H7 (cell line): ENCODE data around the gene TFPI. TPM values are rescaled to one million over a fixed set of nuclear protein-coding genes. Genes with fewer than 3 reads are reported as not detected.
"Not testable (repeated sequence)": the region's sequence is repeated elsewhere in the genome, so short reads cannot be mapped to it uniquely, and the experiment has no call there.

ENCODE experiments used
- DNase-seq: peaks from one replicate; pipeline ENCODE4 v3.0.0; 2012
- H3K27me3 ChIP-seq: 2 replicates; pipeline ENCODE4 v1.6.0; 2011; ENCODE audit warnings: mild to moderate bottlenecking, low read length; ENCODE audit not compliant: control insufficient read depth, insufficient read depth
- H3K36me3 ChIP-seq: replicated peaks from 2 replicates; pipeline ENCODE4 v1.5.1; 2011; ENCODE audit warnings: low read length; ENCODE audit not compliant: control insufficient read depth, insufficient read depth
- H3K4me3 ChIP-seq: 2 replicates; pipeline ENCODE4 v1.5.1; 2011; ENCODE audit warnings: low read depth, mild to moderate bottlenecking, control low read depth, low read length, moderate library complexity; ENCODE audit not compliant: insufficient read depth
- total RNA-seq: library from RNA; depleted of rRNA; stranded (reverse); fragments of >200 nt; shearing (Covaris generic); gene quantifications from 2 replicates; pipeline ENCODE4 v1.2.3, GENCODE V29; 2014

Gene TFPI
- total RNA-seq, 1 experiment from 2014 or later, result 17.1 TPM

DNA sequence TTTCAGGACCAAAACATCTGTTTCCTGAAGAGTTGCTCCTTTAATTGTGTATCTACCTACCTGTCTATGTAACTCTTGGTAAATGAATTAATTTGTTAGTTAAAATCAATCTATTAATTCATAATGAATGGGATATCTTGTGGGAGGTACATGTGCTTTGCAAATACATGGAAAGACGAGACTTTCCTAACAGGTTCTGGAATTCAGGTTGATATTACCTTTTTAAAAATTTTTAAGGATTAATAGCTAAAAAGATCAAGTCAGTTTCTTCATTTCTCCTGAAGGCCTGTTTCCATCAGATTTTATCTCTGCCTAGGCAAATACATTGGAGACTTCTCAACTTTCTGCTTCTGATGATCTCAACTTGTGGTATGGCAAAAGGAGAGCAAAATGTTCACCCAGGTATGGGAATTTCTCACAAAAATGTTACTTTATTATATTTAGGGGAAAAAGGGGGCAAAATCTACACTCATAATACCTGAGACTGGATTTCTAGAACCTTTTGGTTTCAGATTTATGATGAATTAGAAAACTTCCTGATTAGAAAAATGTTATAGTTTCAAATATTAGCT is 7.4 kb downstream of the TFPI start:
- no peaks in the 10 kb centered on the region for H3K36me3 ChIP-seq
- H3K27me3 ChIP-seq, result no peaks in the 10 kb centered on the region
- H3K4me3 ChIP-seq, result no peak overlapping the region
- no peak for DNase-seq

- no peak overlapping the region for H3K4me3 ChIP-seq
- no peak for DNase-seq
Measured at GRCh38 chr2:187545238-187545751, 8.9 kb downstream of the TFPI start.

DNA sequence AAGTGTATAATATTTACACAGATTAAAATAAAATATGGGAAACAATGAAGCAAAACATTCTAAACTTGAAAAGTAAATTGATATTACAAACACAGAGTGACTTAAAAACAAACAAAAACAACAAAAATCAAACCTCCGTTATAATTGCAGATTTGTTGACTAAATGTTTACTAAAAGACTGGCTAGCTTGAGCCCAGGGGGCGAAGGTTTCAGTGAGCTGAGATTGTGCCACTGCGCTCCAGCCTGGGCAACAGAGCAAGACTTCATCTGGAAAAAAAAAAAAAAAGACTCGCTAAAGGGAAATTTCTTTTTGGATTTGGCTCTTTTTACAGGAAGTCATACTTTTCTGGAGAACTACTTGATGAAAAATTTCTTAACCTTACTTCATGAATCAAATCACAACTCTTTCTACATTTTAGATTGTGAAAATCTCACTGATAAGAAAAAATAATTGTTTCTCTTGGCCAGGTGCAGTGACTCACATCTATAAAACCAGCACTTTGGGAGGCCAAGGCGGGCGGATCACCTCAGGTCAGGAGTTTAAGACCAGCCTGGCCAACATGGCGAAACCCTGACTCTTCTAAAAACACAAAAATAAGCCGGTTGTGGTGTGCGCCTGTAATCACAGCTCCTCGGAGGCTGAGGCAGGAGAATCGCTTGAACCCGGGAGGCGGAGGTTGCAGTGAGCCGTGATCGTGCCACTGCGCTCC is 9.7 kb downstream of the TFPI start:
- no peak for DNase-seq
- Histone ChIP-seq H3K36me3 (no peaks in the 10 kb centered on the region), H3K27me3 (no peaks in the 10 kb centered on the region), H3K4me3 (no peak overlapping the region)

More at GRCh38 chr2:187545238-187545751, 8.9 kb downstream of the TFPI start:
- H3K27me3 ChIP-seq, result no peaks in the 10 kb centered on the region
- H3K36me3 ChIP-seq, result no peaks in the 10 kb centered on the region

DNA sequence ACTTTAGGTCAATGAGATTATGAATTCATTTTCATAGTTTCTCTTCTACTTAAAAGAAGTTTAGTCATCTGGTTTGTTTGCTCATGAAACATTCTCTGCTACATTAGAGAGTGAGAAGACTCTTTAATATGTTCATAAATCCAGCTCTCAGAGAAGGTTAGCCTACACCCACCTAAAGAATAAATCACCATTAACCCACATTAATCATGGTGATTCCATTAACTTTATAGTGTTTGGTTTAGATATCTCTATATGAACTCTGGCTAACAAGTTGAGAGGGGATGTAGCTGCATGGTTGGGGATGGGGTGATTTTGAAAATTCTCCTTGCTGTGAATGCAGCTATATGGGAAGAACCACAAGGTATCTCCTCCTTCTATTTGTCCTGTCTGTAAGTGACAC is 10.7 kb downstream of the TFPI start:
- no peaks in the 10 kb centered on the region for H3K27me3 ChIP-seq
- no peak for DNase-seq
- H3K4me3 ChIP-seq, result no peak overlapping the region
- no peaks in the 10 kb centered on the region for H3K36me3 ChIP-seq

DNA sequence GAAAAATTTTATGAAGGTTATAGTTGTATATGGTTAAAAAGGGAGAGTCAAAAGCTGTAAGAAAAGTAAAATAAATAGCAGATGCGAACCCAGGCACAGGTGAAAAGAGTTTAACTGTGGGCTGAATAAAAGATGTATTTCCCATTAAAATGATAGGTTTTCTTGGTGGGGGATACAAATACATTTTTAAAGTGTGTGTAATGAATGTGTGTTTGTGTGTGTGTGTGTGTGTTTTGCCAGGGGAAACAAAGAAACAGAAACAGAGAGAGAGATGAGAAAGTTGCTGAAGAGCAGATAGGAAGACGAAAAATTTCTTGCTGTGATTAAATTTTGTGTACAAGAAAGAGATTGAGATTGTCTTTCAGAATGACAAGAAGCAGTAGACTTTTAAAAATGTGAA is 12.1 kb downstream of the TFPI start:
- Histone ChIP-seq H3K27me3 (no peaks in the 10 kb centered on the region), H3K4me3 (no peak overlapping the region), H3K36me3 (no peaks in the 10 kb centered on the region)
- no peak for DNase-seq

GRCh38 chr2:187541086-187542085 is 12.8 kb downstream of the TFPI start:
- Histone ChIP-seq H3K27me3 (no peaks in the 10 kb centered on the region), H3K36me3 (no peaks in the 10 kb centered on the region), H3K4me3 (no peak overlapping the region)
- DNase-seq, result no peak

DNA sequence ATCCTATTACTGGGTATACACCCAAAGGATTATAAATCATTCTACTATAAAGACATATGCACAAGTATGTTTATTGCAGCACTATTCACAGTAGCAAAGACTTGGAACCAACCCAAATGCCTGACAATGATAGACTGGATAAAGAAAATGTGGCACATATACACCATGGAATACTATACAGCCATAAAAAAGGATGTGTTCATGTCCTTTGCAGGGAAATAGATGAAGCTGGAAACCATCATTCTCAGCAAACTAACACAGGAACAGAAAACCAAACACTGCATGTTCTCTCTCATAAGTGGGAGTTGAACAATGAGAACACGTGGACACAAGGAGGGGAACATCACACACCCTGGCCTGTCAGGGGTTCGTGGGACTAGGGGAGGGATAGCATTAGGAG is 16.0 kb downstream of the TFPI start:
- not testable (repeated sequence) for H3K4me3 ChIP-seq, H3K27me3 ChIP-seq, H3K36me3 ChIP-seq, DNase-seq

DNA sequence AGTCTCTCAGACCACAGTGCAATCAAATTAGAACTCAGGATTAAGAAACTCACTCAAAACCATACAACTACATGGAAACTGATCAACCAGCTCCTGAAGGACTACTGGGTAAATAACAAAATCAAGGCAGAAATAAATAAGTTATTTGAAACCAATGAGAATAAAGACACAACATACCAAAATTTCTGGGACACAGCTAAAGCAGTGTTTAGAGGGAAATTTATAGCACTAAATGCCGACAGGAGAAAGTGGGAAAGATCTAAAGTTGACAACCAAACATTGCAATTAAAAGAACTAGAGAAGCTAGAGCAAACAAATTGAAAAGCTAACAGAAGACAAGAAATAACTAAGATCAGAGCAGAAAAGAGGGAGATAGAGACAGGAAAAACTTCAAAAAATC is 18.9 kb downstream of the TFPI start:
- H3K27me3 ChIP-seq, DNase-seq, H3K4me3 ChIP-seq, H3K36me3 ChIP-seq: not testable (repeated sequence)

DNA sequence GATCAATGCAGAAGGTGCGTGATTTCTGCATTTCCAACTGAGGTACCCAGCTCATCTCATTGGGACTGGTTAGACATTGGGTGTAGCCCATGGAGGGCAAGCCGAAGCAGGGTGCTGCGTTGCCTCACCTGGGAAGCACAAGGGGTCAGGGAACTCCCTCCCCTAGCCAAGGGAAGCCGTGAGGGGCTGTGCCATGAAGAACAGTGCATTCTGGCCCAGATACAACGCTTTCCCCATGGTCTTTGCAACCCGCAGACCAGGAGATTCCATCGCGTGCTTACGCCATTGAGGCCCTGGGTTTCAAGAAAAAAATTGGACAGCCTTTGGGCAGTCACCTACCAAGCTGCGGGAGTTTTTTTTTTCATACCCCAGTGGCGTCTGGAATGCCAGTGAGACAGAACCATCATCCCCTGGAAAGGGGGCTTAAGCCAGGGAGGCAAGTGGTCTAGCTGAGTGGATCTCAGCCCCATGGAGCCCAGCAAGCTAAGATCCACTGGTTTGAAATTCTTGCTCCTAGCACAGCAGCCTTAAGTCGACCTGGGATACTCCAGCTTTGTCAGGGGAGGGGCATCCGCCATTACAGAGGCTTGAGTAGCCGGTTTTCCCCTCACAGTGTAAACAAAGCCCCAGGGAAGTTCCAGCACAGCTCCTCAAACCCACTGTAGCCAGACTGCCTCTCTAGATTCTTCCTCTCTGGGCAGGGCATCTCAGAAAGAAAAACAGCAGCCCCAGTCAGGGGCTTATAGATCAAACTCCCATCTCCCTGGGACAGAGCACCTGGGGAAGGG is 21.7 kb downstream of the TFPI start:
- Histone ChIP-seq H3K4me3 (no peak overlapping the region), H3K36me3 (no peaks in the 10 kb centered on the region), H3K27me3 (no peaks in the 10 kb centered on the region)
- DNase-seq, result no peak

GRCh38 chr2:187529977-187530721 is 24.1 kb downstream of the TFPI start:
- no peaks in the 10 kb centered on the region for H3K27me3 ChIP-seq
- DNase-seq, result no peak
- H3K36me3 ChIP-seq, result no peaks in the 10 kb centered on the region
- no peak overlapping the region for H3K4me3 ChIP-seq

- Histone ChIP-seq H3K27me3 (no peaks in the 10 kb centered on the region), H3K36me3 (no peaks in the 10 kb centered on the region), H3K4me3 (no peak overlapping the region)
- no peak for DNase-seq
Measured at GRCh38 chr2:187529248-187529976, 24.8 kb downstream of the TFPI start.

GRCh38 chr2:187528042-187528441 is 26.2 kb downstream of the TFPI start:
- no peaks in the 10 kb centered on the region for H3K36me3 ChIP-seq
- H3K27me3 ChIP-seq, result no peaks in the 10 kb centered on the region
- no peak for DNase-seq
- no peak overlapping the region for H3K4me3 ChIP-seq

DNA sequence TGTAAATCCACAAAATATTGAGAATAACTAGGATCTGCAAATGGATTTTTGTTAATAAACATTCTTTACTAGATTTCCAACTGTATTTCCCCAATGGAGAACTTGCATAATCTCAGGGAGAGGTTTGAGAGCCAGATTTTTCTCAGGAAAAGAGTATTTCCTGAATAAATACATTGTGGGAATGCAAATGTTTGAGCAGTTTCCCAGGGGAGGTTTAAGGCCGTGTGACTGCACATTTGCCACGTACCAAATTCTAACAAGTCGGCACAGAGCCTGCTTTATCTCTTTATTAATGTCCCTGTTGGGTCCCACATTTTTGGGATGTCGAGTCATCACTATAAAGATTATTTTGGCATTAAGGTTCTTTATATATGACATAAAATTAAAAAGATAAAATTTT is 27.0 kb downstream of the TFPI start:
- no peaks in the 10 kb centered on the region for H3K36me3 ChIP-seq
- DNase-seq, result no peak
- no peaks in the 10 kb centered on the region for H3K27me3 ChIP-seq
- H3K4me3 ChIP-seq, result no peak overlapping the region
